GM19452 (cell line): ENCODE measurements around the gene FRG2C.
"Not testable (repeated sequence)": the region's sequence is repeated elsewhere in the genome, so short reads cannot be mapped to it uniquely, and the experiment has no call there.

Source experiments
- ATAC-seq: cut with Tn5 transposase; IDR thresholded peaks from one replicate; pipeline ENCODE4 v1.9.1; 2021; ENCODE audit not compliant: unreplicated experiment

The FRG2C gene

GRCh38 chr3:75669348-75670297 is 5.5 kb downstream of the FRG2C start:
- ATAC-seq, result not testable (repeated sequence)

- not testable (repeated sequence) for ATAC-seq
Measured at GRCh38 chr3:75670298-75671286, 6.5 kb downstream of the FRG2C start.

GRCh38 chr3:75671287-75672139 is 7.4 kb downstream of the FRG2C start:
- not testable (repeated sequence) for ATAC-seq

- not testable (repeated sequence) for ATAC-seq
Measured at GRCh38 chr3:75672140-75672775, 8.1 kb downstream of the FRG2C start.

GRCh38 chr3:75683965-75684364 is 19.8 kb downstream of the FRG2C start:
- ATAC-seq, result not testable (repeated sequence)

GRCh38 chr3:75687323-75687722 is 23.2 kb downstream of the FRG2C start:
- no peak for ATAC-seq

GRCh38 chr3:75692061-75692460 is 27.9 kb downstream of the FRG2C start:
- ATAC-seq, result no peak
